Ovary (tissue), 3 donors: ENCODE data around the gene ATXN2.

ENCODE experiments used
- EP300 ChIP-seq: sonication (generic); formaldehyde crosslinking; IDR thresholded peaks from one replicate; pipeline ENCODE4 v1.6.1; 2017; ENCODE audit warnings: antibody characterized with exemption
- TF ChIP-seq, protein P1 (sequence below), 3 donors: fragments of 450-650 bp in 2 of 3; fragments of 200-600 bp in 1 of 3; IDR thresholded peaks; one replicate each; pipeline versions ENCODE4 v1.5.1 to v1.8.0; 2016 to 2022; ENCODE audit warnings: antibody characterized with exemption in 3 of 3, mild to moderate bottlenecking in 1 of 3
- donor health status: DM: no; HTN: no; CAD: no.

DNA sequence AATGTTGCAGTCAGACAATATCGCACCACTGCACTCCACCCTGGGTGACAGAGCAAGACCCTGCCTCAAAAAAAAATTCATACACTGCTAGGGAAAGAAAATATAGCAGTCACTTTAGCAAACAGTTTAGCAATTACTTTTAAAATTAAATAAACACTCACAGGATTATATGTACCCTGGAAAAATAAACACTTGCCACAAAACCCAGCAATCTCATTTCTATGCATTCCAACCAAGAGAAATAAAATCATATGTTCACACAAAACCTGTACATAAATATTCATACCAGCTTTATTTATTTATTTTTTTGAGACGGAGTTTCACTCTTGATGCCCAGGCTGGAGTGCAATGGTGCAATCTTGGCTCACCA lies 20.2 kb downstream of the ATXN2 start:
- no peak for TF ChIP-seq EP300
- TF ChIP-seq, protein P1, sequence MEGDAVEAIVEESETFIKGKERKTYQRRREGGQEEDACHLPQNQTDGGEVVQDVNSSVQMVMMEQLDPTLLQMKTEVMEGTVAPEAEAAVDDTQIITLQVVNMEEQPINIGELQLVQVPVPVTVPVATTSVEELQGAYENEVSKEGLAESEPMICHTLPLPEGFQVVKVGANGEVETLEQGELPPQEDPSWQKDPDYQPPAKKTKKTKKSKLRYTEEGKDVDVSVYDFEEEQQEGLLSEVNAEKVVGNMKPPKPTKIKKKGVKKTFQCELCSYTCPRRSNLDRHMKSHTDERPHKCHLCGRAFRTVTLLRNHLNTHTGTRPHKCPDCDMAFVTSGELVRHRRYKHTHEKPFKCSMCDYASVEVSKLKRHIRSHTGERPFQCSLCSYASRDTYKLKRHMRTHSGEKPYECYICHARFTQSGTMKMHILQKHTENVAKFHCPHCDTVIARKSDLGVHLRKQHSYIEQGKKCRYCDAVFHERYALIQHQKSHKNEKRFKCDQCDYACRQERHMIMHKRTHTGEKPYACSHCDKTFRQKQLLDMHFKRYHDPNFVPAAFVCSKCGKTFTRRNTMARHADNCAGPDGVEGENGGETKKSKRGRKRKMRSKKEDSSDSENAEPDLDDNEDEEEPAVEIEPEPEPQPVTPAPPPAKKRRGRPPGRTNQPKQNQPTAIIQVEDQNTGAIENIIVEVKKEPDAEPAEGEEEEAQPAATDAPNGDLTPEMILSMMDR (IDR thresholded peaks at IDR 0.05): no peak
